BJ (cell line): Measurements from ENCODE around the gene COPS4. TPM values are rescaled to one million over a fixed set of nuclear protein-coding genes. Genes with fewer than 3 reads are reported as not detected.
"Not testable (repeated sequence)": the region's sequence is repeated elsewhere in the genome, so short reads cannot be mapped to it uniquely, and the experiment has no call there.

Experiments used
- CTCF ChIA-PET: fragments of 350-600 bp; formaldehyde crosslinking; extraction: SDS; loops from one replicate; lab custom pipeline; 2021; ENCODE audit warnings: antibody characterized with exemption, inconsistent platforms; lab: Yijun Ruan, JAX
- POLR2A ChIA-PET: fragments of 300-600 bp; sonication (Branson Sonifier 250); formaldehyde crosslinking; extraction: SDS; loops from one replicate; lab custom pipeline; 2021; ENCODE audit warnings: antibody characterized with exemption; lab: Charles Lee
- DNase-seq: peaks from one replicate; pipeline ENCODE4 v3.0.0-alpha.2; 2011; ENCODE audit warnings: low read depth
- H3K27me3 ChIP-seq: 2 replicates; pipeline ENCODE4 v1.6.0; 2011; ENCODE audit warnings: low read length; ENCODE audit not compliant: control insufficient read depth, insufficient read depth
- H3K36me3 ChIP-seq: 2 replicates; pipeline ENCODE4 v1.5.1; 2011; ENCODE audit warnings: low read length; ENCODE audit not compliant: control insufficient read depth, insufficient read depth
- H3K4me3 ChIP-seq: 2 replicates; pipeline ENCODE4 v1.5.1; 2011; ENCODE audit warnings: low read depth, mild to moderate bottlenecking, control low read depth, low read length
- CTCF ChIP-seq: IDR thresholded peaks from 2 replicates; pipeline ENCODE4 v1.5.1; 2011; ENCODE audit warnings: low read depth, mild to moderate bottlenecking, control low read depth, inconsistent platforms, low read length, moderate library complexity; ENCODE audit not compliant: insufficient read depth
- polyA plus RNA-seq: library from polyadenylated mRNA; depleted of rRNA; stranded (reverse); fragments of >200 nt; gene quantifications from 2 replicates; pipeline ENCODE4 v1.2.3, GENCODE V29; 2011

COPS4 gene
- polyA plus RNA-seq, 1 experiment, result 70.2 TPM

DNA sequence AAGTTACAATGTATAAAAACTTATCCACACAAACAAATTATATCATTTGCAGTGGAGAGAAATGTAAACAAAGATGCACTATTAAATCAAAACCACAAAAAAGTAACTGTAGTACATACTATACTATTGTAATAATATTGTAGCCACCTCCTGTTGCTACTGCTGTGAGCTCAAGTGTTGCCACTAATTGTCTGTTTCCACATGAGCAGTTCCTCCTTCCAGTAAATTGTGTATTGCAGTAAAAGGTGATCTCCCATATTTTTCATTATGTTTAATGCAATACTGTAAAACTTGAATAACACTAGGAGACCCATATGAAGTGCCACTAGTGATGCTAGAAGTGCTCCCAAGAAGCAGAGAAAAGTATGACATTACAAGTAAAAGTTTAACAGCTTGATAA is 36.1 kb upstream of the COPS4 start:
- H3K36me3 ChIP-seq, result no peaks in the 10 kb centered on the region
- no peak for TF ChIP-seq CTCF
- ChIA-PET CTCF (no interaction called here), POLR2A (interaction anchor here (0.6 kb wide), 1 partner anchor 85 kb away, joined by 3 read pairs; no protein-coding TSS in a partner anchor)
- no peak overlapping the region for H3K4me3 ChIP-seq
- H3K27me3 ChIP-seq, result no peaks in the 10 kb centered on the region
- DNase-seq, result no peak

- POLR2A ChIA-PET, result no interaction called here
- CTCF ChIA-PET, result no interaction called here
- no peak for DNase-seq
- no peak overlapping the region for H3K4me3 ChIP-seq
- no peaks in the 10 kb centered on the region for H3K27me3 ChIP-seq
- no peak for TF ChIP-seq CTCF
- H3K36me3 ChIP-seq, result no peaks in the 10 kb centered on the region
Observed at GRCh38 chr4:83002329-83002728, 32.7 kb upstream of the COPS4 start.

- POLR2A ChIA-PET, H3K36me3 ChIP-seq, H3K27me3 ChIP-seq, H3K4me3 ChIP-seq, DNase-seq: not testable (repeated sequence)
- CTCF ChIA-PET, result interaction anchor here (0.6 kb wide), 1 partner anchor 59 kb away, joined by 4 read pairs; no protein-coding TSS in a partner anchor
Observed at GRCh38 chr4:83003044-83003791, 31.8 kb upstream of the COPS4 start.

DNA sequence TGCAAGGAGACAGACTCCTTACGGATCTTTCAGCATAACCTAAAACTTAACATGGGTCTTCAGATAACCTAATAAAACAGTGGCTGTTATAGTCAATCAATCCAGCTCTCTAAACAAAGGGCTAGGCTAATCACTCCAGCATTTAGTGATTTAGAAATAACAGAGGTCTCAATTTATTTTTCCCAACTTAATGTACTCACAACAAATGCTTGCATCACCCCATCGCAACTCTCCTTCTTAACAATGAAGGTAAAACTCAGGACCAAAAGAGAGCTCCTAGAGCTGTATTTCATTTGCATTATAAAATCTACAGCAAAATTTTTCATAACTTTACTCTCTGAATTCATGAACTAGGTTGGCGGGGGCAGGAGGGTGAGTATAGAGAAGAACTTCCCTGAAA is 25.5 kb upstream of the COPS4 start:
- no peak for TF ChIP-seq CTCF
- POLR2A ChIA-PET, result no interaction called here
- Histone ChIP-seq H3K36me3 (no peaks in the 10 kb centered on the region), H3K4me3 (peak overlapping the region; percentile 69), H3K27me3 (no peaks in the 10 kb centered on the region)
- no peak for DNase-seq
- CTCF ChIA-PET, result interaction anchor here (1.6 kb wide), 1 partner anchor 18 kb away, joined by 3 read pairs; no protein-coding TSS in a partner anchor

DNA sequence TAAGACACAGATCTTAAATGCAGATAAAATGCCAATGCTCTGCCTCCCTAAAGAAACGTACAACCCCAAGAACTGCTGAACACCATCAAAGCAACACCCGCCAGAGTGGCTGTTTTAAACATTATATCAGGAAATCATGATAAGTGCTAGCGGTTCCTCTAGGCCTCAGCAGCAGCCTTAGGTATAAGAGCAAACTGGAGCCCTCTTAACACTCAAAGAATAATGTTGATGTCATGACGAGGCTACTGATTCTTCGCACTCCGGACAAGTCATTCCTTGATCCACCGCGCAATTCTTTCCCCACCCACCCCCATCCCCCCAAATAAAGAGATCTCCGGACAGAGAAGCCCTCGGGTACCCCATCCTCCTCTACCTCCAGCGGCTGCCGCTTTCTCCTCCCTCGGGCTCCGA is 24.9 kb upstream of the COPS4 start:
- CTCF ChIA-PET, result no interaction called here

More for the DNA sequence above, 24.9 kb upstream of the COPS4 start:
- Histone ChIP-seq H3K4me3 (peak overlapping the region; percentile 69), H3K36me3 (no peaks in the 10 kb centered on the region), H3K27me3 (no peaks in the 10 kb centered on the region)
- POLR2A ChIA-PET, result no interaction called here
- DNase-seq, result no peak
- no peak for TF ChIP-seq CTCF
